Stomach (tissue), 9 donors: ENCODE measurements around the gene PITRM1. TPM values are rescaled to one million over a fixed set of nuclear protein-coding genes. Genes with fewer than 3 reads are reported as not detected.

Experiments
- DNase-seq, 2 donors: peaks; one replicate each; pipeline versions ENCODE4 v3.0.0 to v3.0.0-alpha.2; 2013 to 2019
- H3K27ac ChIP-seq, 5 donors: fragments of 200-600 bp in 4 of 5; sonication (generic) in 4 of 5; one replicate each; pipeline ENCODE4 v1.5.1; 2013 to 2019; ENCODE audit warnings: mild to moderate bottlenecking in 1 of 5, moderate library complexity in 1 of 5
- H3K27me3 ChIP-seq, 3 donors: fragments of 200-600 bp; sonication (generic); one replicate each; pipeline ENCODE4 v1.5.1; 2017 to 2019; ENCODE audit warnings: mixed run types in 1 of 3
- H3K36me3 ChIP-seq, 4 donors: fragments of 200-600 bp; sonication (generic); 1 replicate in 3 of 4; 2 replicates in 1 of 4; pipeline ENCODE4 v1.5.1; 2016 to 2019
- H3K4me1 ChIP-seq, 4 donors: fragments of 200-600 bp; sonication (generic); one replicate each; pipeline ENCODE4 v1.5.1; 2016 to 2019
- H3K4me3 ChIP-seq, 4 donors: fragments of 200-600 bp; sonication (generic) in 3 of 4; one replicate each; pipeline ENCODE4 v1.5.1; 2016 to 2019; ENCODE audit warnings: mild to moderate bottlenecking in 1 of 4
- H3K9me3 ChIP-seq, 4 donors: fragments of 200-600 bp; sonication (generic); one replicate each; pipeline ENCODE4 v1.5.1; 2016 to 2019
- EP300 ChIP-seq: sonication (generic); formaldehyde crosslinking; IDR thresholded peaks from one replicate; pipeline ENCODE4 v1.6.1; 2017; ENCODE audit warnings: antibody characterized with exemption
- POLR2A ChIP-seq, 4 donors: fragments of 450-650 bp; IDR thresholded peaks; one replicate each; pipeline ENCODE4 v1.6.1; 2016; ENCODE audit warnings: antibody characterized with exemption in 4 of 4, control low read depth in 2 of 4, mild to moderate bottlenecking in 1 of 4, moderate library complexity in 1 of 4
- POLR2AphosphoS5 ChIP-seq, 3 donors: sonication (generic); formaldehyde crosslinking; IDR thresholded peaks; one replicate each; pipeline ENCODE4 v1.6.1; 2016; ENCODE audit warnings: antibody characterized with exemption in 3 of 3
- WGBS, 5 donors: extraction: QIAGEN DNeasy Blood & Tissue Kit in 3 of 5; methylation state at CpG; one replicate each; pipeline versions ENCODE4 v1.1.5 to v1.1.7; 2013 to 2018; 5-methylcytosine and 5-hydroxymethylcytosine counted together
- intact Hi-C: fragments of 100-400 bp; cut with DNase I; formaldehyde crosslinking; loops from one replicate; pipeline ENCODE4 v1.15.1; 2023; ENCODE audit warnings: low total_unique reads
- polyA plus RNA-seq, 3 donors: library from polyadenylated mRNA; stranded (reverse); fragments of 200-250 nt; gene quantifications; one replicate each; pipeline ENCODE4 v1.2.3, GENCODE V29; 2013
- total RNA-seq, 5 donors: library from RNA; depleted of rRNA; stranded (reverse); fragments of >200 nt; gene quantifications; one replicate each; pipeline versions ENCODE4 v1.1.0 to v1.2.3, GENCODE V29; 2014 to 2016
- TF ChIP-seq, protein P1 (sequence below), 7 experiments: fragments of 450-650 bp in 4 of 7; fragments of 200-600 bp in 3 of 7; sonication (generic) in 3 of 7; IDR thresholded peaks; one replicate each; pipeline ENCODE4 v1.5.1; 2016 to 2019; ENCODE audit warnings: antibody characterized with exemption in 7 of 7, control low read depth in 2 of 7, mild to moderate bottlenecking in 1 of 7
- donor health status: healthy with polysubstance abuse.
- donor health status: Bipolar disorder and iron deficiency.
- donor health status: healthy.

Gene PITRM1
- total and polyA plus RNA-seq, 8 donors: 32.3 to 95.1 (median 57.1) TPM

GRCh38 chr10:3152566-3152935 lies 20.0 kb downstream of the PITRM1 start:
- TF ChIP-seq, protein P1, sequence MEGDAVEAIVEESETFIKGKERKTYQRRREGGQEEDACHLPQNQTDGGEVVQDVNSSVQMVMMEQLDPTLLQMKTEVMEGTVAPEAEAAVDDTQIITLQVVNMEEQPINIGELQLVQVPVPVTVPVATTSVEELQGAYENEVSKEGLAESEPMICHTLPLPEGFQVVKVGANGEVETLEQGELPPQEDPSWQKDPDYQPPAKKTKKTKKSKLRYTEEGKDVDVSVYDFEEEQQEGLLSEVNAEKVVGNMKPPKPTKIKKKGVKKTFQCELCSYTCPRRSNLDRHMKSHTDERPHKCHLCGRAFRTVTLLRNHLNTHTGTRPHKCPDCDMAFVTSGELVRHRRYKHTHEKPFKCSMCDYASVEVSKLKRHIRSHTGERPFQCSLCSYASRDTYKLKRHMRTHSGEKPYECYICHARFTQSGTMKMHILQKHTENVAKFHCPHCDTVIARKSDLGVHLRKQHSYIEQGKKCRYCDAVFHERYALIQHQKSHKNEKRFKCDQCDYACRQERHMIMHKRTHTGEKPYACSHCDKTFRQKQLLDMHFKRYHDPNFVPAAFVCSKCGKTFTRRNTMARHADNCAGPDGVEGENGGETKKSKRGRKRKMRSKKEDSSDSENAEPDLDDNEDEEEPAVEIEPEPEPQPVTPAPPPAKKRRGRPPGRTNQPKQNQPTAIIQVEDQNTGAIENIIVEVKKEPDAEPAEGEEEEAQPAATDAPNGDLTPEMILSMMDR (IDR thresholded peaks at IDR 0.05): no peak
- TF ChIP-seq EP300: no peak
- no peak for TF ChIP-seq POLR2A (IDR thresholded peaks at IDR 0.05)
- H3K36me3 ChIP-seq: peaks cover 78 to 100% (median 100%) of the 10 kb centered on the region in 4 donors
- H3K4me3 ChIP-seq: no peak overlapping the region
- H3K27ac ChIP-seq: no peak overlapping the region
- DNase-seq: no peak
- H3K27me3 ChIP-seq: no peaks in the 10 kb centered on the region
- 86 to 95% (median 87%) methylated on average over 9 of the region's 9 CpGs for WGBS, 5 donors
- H3K4me1 ChIP-seq: no peaks in the 10 kb centered on the region
- intact Hi-C loops: no loop called here
- H3K9me3 ChIP-seq: no peaks in the 10 kb centered on the region

DNA sequence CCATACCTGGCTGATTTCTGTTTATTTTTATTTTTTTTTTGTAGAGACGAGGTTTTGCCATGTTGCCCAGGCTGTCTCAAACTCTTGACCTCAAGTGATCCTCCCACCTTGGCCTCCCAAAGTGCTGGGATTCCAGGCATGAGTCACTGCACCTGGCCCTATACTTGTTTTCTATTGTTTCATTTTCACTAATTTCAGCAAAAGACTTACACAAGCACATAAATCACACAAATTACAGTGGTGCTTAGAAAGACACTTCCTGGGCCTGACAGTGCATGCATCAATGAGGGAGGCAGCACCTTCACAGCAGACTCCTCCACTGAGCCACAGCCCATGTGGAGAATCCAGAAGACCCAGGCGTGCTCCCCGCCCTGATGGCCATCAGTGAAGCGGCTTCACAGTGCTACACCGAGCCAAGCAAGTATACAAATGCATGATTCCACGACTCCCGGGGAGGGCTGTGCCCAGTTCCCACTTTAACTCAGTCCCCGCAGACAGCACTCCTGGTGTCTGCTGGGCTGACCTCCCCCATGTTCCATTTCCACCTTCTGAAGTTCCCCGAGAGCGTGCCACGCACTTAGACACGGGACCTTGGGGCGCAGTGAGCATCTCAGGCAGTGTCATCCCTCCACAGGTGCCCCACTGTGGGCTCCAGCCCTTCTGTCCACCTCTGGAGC lies 20.6 kb downstream of the PITRM1 start:
- peaks cover 80 to 100% (median 100%) of the 10 kb centered on the region in 4 donors for H3K36me3 ChIP-seq

GRCh38 chr10:3150961-3151360 lies 21.6 kb downstream of the PITRM1 start:
- no peaks in the 10 kb centered on the region for H3K27me3 ChIP-seq
- no peaks in the 10 kb centered on the region for H3K9me3 ChIP-seq
- H3K4me1 ChIP-seq: no peaks in the 10 kb centered on the region
- H3K27ac ChIP-seq: no peak overlapping the region
- TF ChIP-seq POLR2AphosphoS5 (IDR thresholded peaks at IDR 0.05) (no peak), EP300 (no peak), POLR2A (IDR thresholded peaks at IDR 0.05) (no peak)
- TF ChIP-seq, protein P1 (IDR thresholded peaks at IDR 0.05): no peak
- no peak for DNase-seq
- WGBS, 5 donors: 89 to 96% (median 94%) methylated on average over 14 of the region's 14 CpGs
- H3K36me3 ChIP-seq: peaks cover 86 to 100% (median 100%) of the 10 kb centered on the region in 4 donors
- H3K4me3 ChIP-seq: no peak overlapping the region
- intact Hi-C loops: no loop called here

More for the DNA sequence above, 20.6 kb downstream of the PITRM1 start:
- Histone ChIP-seq H3K4me3 (no peak overlapping the region), H3K27me3 (no peaks in the 10 kb centered on the region), H3K27ac (no peak overlapping the region), H3K4me1 (no peaks in the 10 kb centered on the region), H3K9me3 (no peaks in the 10 kb centered on the region)
- TF ChIP-seq POLR2A (IDR thresholded peaks at IDR 0.05) (no peak), EP300 (no peak)
- WGBS, 5 donors: 93 to 97% (median 95%) methylated on average over 9 to 13 of the region's 13 CpGs
- intact Hi-C loops: no loop called here
- DNase-seq: no peak

- Histone ChIP-seq H3K36me3 (peaks cover 86 to 100% (median 100%) of the 10 kb centered on the region in 4 donors), H3K4me3 (no peak overlapping the region), H3K27me3 (no peaks in the 10 kb centered on the region), H3K27ac (no peak overlapping the region), H3K4me1 (no peaks in the 10 kb centered on the region), H3K9me3 (no peaks in the 10 kb centered on the region)
- intact Hi-C loops: no loop called here
- TF ChIP-seq POLR2A (IDR thresholded peaks at IDR 0.05): no peak
- TF ChIP-seq POLR2AphosphoS5 (IDR thresholded peaks at IDR 0.05): no peak
- TF ChIP-seq, protein P1 (IDR thresholded peaks at IDR 0.05): no peak
- no peak for TF ChIP-seq EP300
- DNase-seq: no peak
- WGBS, 5 donors: 90 to 94% (median 92%) methylated on average over 13 of the region's 13 CpGs
These were observed 22.2 kb downstream of the PITRM1 start for GRCh38 chr10:3150366-3150765.

- H3K27ac ChIP-seq: no peak overlapping the region
- H3K4me3 ChIP-seq: no peak overlapping the region
- H3K9me3 ChIP-seq: no peaks in the 10 kb centered on the region
- WGBS, 5 donors: 84 to 90% (median 86%) methylated on average over 11 of the region's 11 CpGs
- TF ChIP-seq EP300 (no peak), POLR2A (IDR thresholded peaks at IDR 0.05) (no peak), POLR2AphosphoS5 (IDR thresholded peaks at IDR 0.05) (no peak)
- TF ChIP-seq, protein P1 (IDR thresholded peaks at IDR 0.05): no peak
- H3K27me3 ChIP-seq: no peaks in the 10 kb centered on the region
- intact Hi-C loops: no loop called here
- no peaks in the 10 kb centered on the region for H3K4me1 ChIP-seq
- no peak for DNase-seq
- H3K36me3 ChIP-seq: peaks cover 86 to 100% (median 100%) of the 10 kb centered on the region in 4 donors
These were observed 22.7 kb downstream of the PITRM1 start for GRCh38 chr10:3149918-3150317.
